ENCODE results near the gene ASB12.

GRCh38 chrX:64187762-64188150 is 42.7 kb downstream of the ASB12 start:
- TF ChIP-seq, protein P1, sequence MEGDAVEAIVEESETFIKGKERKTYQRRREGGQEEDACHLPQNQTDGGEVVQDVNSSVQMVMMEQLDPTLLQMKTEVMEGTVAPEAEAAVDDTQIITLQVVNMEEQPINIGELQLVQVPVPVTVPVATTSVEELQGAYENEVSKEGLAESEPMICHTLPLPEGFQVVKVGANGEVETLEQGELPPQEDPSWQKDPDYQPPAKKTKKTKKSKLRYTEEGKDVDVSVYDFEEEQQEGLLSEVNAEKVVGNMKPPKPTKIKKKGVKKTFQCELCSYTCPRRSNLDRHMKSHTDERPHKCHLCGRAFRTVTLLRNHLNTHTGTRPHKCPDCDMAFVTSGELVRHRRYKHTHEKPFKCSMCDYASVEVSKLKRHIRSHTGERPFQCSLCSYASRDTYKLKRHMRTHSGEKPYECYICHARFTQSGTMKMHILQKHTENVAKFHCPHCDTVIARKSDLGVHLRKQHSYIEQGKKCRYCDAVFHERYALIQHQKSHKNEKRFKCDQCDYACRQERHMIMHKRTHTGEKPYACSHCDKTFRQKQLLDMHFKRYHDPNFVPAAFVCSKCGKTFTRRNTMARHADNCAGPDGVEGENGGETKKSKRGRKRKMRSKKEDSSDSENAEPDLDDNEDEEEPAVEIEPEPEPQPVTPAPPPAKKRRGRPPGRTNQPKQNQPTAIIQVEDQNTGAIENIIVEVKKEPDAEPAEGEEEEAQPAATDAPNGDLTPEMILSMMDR (IDR thresholded peaks at IDR 0.05): no peak
- no peak for TF ChIP-seq POLR2A (IDR thresholded peaks at IDR 0.05)
